HFFc6 (cell line): ENCODE results near the gene CARD9. TPM values are rescaled to one million over a fixed set of nuclear protein-coding genes. Genes with fewer than 3 reads are reported as not detected.

ENCODE experiments used
- DNase-seq: peaks from one replicate; pipeline ENCODE4 v3.0.0-alpha.2; 2018
- H3K27ac Mint-ChIP-seq: 2 replicates; pipeline ENCODE4 v1.8.0; 2020; ENCODE audit warnings: mild to moderate bottlenecking, mixed read lengths
- H3K27me3 Mint-ChIP-seq: 2 replicates; pipeline ENCODE4 v1.8.0; 2021; ENCODE audit warnings: mild to moderate bottlenecking, moderate library complexity, mixed read lengths; ENCODE audit not compliant: insufficient read depth
- H3K36me3 Mint-ChIP-seq: 2 replicates; pipeline ENCODE4 v1.8.0; 2021; ENCODE audit warnings: low read depth, mixed read lengths
- H3K4me1 Mint-ChIP-seq: 2 replicates; pipeline ENCODE4 v1.8.0; 2020; ENCODE audit warnings: low read depth, mixed read lengths
- H3K4me3 Mint-ChIP-seq: 2 replicates; pipeline ENCODE4 v1.8.0; 2020; ENCODE audit warnings: mild to moderate bottlenecking, moderate library complexity, mixed read lengths
- H3K9me3 Mint-ChIP-seq: 2 replicates; pipeline ENCODE4 v1.8.0; 2020; ENCODE audit warnings: mild to moderate bottlenecking, mixed read lengths
- total RNA-seq, 6 experiments: library from RNA; stranded (reverse); fragmentation: NEBNext Ultra II Directional; extraction: Animal tissue kit (Norgen Biotek cat#: 25700); gene quantifications; 2 replicates in 1 of 6; 3 replicates in 5 of 6; pipeline ENCODE4 v1.2.3, GENCODE V29; 2021
- TF ChIP-seq, protein P1 (sequence below): fragments of 200-600 bp; sonication (generic); IDR thresholded peaks from 2 replicates; pipeline ENCODE4 v1.5.0; 2021; ENCODE audit warnings: antibody characterized with exemption, mild to moderate bottlenecking

Gene CARD9
- total RNA-seq, 6 experiments from 2014 or later: 2.9 to 19.0 (median 3.2) TPM

DNA sequence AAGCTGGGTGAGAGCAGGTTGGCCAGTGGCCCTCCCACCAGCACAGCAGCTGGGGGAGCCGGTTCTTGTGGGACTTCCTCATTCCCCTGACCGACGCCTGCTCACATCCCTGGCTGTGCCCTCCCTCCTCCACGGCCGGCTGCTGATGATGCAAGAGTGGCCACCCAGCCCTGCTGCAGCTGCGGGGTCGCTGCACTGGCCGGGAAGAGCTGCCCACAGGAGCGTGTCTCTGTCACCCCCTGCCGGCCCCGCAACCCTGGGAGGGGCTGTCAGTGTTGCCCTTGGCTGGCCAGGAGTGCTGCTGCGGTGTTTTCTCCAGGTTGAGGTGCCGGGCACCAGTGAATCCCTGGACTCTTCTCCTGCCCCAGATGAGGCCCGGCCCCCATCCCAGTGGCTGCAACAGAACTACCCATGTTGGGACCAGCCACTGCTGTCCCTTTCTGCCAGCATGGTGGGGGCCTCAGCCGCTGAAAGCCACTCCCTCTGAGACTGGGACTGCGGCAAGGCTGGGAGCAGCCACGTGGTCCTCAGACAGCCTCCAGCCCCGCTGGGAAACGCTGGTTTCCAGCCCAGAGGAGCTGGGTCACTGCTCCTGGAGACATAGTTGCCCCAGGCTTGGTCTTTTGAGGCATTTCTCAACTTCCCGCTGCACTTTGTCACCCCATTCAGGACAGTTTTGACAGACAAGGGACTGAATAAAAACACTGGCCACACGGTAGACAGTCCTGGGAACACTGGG lies 739 bp downstream of the CARD9 start:
- Mint-ChIP-seq H3K9me3 (no peaks in the 10 kb centered on the region), H3K27me3 (peaks cover 2% of the 10 kb centered on the region; the same call in 1 of the 2 replicates), H3K27ac (peak overlapping the region; percentile 90), H3K4me3 (peak overlapping the region; percentile 83), H3K36me3 (no peaks in the 10 kb centered on the region; the same call in 1 of the 2 replicates), H3K4me1 (peaks cover 13% of the 10 kb centered on the region)
- DNase-seq: peak; percentile 75
- TF ChIP-seq, protein P1, sequence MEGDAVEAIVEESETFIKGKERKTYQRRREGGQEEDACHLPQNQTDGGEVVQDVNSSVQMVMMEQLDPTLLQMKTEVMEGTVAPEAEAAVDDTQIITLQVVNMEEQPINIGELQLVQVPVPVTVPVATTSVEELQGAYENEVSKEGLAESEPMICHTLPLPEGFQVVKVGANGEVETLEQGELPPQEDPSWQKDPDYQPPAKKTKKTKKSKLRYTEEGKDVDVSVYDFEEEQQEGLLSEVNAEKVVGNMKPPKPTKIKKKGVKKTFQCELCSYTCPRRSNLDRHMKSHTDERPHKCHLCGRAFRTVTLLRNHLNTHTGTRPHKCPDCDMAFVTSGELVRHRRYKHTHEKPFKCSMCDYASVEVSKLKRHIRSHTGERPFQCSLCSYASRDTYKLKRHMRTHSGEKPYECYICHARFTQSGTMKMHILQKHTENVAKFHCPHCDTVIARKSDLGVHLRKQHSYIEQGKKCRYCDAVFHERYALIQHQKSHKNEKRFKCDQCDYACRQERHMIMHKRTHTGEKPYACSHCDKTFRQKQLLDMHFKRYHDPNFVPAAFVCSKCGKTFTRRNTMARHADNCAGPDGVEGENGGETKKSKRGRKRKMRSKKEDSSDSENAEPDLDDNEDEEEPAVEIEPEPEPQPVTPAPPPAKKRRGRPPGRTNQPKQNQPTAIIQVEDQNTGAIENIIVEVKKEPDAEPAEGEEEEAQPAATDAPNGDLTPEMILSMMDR: peak; percentile 58

DNA sequence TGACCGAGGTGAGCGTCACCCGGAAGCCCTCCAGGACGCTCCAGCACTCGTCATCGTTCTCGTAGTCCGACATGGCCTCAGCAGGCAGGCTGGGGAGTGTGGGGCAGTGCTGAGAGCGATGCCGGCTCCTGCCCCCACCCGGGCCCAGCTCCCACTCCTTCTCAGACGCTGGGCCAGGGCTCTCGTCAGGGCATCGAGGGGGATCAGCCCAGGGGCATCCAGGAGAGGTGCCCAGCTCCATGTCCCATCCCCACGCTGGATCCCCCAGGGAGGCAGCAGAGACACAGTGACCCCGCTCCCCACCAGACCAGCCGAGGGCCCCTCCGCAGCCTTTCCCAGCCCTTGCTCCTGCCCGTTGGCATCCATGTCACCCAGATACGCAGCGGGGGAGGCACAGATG lies 1.5 kb downstream of the CARD9 start:
- TF ChIP-seq, protein P1: no peak
- Mint-ChIP-seq H3K27ac (peak overlapping the region; percentile 90; the same call in 1 of the 2 replicates), H3K9me3 (no peaks in the 10 kb centered on the region), H3K36me3 (no peaks in the 10 kb centered on the region; the same call in 1 of the 2 replicates), H3K4me3 (peak overlapping the region; percentile 83; the same call in 1 of the 2 replicates), H3K4me1 (peaks cover 13% of the 10 kb centered on the region), H3K27me3 (peaks cover 2% of the 10 kb centered on the region; the same call in 1 of the 2 replicates)
- DNase-seq: no peak

DNA sequence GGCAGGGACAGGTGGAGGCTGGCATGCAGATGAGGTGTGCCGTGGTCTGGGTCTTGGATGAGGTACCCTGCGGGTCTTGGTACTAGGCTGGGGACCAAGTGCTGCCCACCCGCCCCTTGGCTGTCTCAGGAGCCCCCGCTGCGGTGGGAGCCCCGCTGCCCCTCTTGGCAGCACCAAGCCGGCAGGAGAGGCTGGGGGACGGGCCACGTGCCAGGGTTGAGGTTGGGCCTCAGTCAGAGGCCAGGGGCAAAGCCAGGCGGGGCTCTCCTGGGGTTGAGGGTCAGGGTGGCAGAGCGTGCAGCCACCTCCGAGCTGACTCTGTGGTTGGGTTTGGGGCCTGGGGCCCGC lies 2.0 kb downstream of the CARD9 start:
- peaks cover 13% of the 10 kb centered on the region for H3K4me1 Mint-ChIP-seq
- no peak for DNase-seq
- peaks cover 2% of the 10 kb centered on the region; the same call in 1 of the 2 replicates for H3K27me3 Mint-ChIP-seq
- no peak overlapping the region for H3K4me3 Mint-ChIP-seq
- H3K36me3 Mint-ChIP-seq: no peaks in the 10 kb centered on the region; the same call in 1 of the 2 replicates
- no peak overlapping the region for H3K27ac Mint-ChIP-seq
- TF ChIP-seq, protein P1: no peak
- H3K9me3 Mint-ChIP-seq: no peaks in the 10 kb centered on the region

DNA sequence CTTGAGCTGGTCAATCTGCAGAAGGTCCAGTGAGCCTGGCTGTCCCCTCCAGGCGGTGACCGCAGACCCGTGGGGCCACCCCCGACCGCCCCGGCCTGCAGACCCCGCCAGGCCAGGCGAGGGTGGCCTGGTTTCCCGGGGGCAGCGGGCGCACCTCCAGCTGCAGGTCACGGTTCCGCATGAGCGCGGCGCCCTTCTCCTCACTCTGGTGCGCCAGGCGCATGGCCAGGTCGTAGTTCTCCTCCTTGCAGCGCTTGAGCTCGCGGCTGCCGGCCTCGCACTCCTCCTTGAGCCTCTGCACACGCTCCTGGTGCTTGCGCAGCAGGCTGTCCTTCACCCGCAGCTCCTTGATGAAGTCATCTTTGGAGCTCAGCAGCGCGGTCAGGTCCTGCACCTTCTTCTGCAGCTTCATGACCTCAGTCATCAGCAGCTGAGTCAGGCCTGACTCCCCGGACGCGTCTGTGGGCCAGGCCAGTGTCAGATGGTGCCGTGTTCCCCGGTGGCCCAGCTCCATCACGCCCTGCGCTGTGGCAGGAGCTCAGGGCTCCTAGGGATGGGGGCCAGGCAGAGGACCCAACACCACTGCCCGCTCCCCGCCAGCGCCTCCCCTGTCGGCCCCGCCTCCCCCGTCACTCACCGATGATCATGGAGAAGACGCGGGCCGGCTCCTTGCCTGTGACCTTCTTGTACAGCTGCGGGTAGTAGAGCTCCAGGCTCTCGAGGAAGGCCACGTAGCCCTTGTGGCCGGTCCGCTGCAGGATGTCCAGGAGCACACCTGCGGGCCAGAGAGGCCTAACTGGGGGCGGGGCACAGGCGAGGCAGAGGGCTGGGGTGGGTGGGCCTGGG lies 2.6 kb downstream of the CARD9 start:
- Mint-ChIP-seq H3K27me3 (peaks cover 2% of the 10 kb centered on the region; the same call in 1 of the 2 replicates), H3K36me3 (no peaks in the 10 kb centered on the region; the same call in 1 of the 2 replicates), H3K27ac (no peak overlapping the region), H3K4me1 (peaks cover 13% of the 10 kb centered on the region), H3K9me3 (no peaks in the 10 kb centered on the region), H3K4me3 (no peak overlapping the region)
- DNase-seq: no peak
- TF ChIP-seq, protein P1: no peak

DNA sequence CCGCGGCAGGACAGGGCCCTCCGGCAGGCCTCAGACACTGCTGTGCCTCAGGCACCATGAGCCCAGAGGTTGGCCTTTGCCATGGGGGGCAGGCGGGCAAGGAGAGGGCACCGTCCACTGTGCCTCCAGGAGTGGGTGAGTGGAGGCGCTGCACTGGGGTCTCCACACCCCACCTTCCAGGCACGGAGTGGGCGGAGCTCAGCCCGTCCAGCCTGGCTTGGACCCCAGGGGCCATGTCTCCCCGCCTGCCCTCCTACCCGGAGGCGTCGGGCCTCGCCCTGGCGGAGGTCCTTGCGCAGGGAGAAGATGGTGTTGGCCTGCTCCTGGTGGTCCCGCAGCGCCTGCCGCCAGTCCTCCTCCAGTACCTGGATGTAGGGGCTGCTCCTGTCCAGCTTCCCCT lies 3.4 kb downstream of the CARD9 start:
- TF ChIP-seq, protein P1: no peak
- Mint-ChIP-seq H3K4me1 (peaks cover 13% of the 10 kb centered on the region), H3K9me3 (no peaks in the 10 kb centered on the region), H3K4me3 (no peak overlapping the region), H3K27me3 (peaks cover under 1% of the 10 kb centered on the region; the same call in 1 of the 2 replicates), H3K27ac (no peak overlapping the region), H3K36me3 (no peaks in the 10 kb centered on the region; the same call in 1 of the 2 replicates)
- no peak for DNase-seq
